GM19397 (cell line): Measurements from ENCODE around the gene HNRNPC.
"Not testable (repeated sequence)": the region's sequence is repeated elsewhere in the genome, so short reads cannot be mapped to it uniquely, and the experiment has no call there.

Experiments
- ATAC-seq: cut with Tn5 transposase; IDR thresholded peaks from one replicate; pipeline ENCODE4 v1.9.1; 2021; ENCODE audit warnings: mild to moderate bottlenecking, moderate library complexity; ENCODE audit not compliant: unreplicated experiment

HNRNPC gene

GRCh38 chr14:21269252-21270046, at the start of gene HNRNPC:
Gene HNRNPC, minus strand, starts transcription at chr14:21269442. Its CDS starts 35,249 bp downstream, at chr14:21234193.
- ATAC-seq, result peak; percentile 94

GRCh38 chr14:21317398-21317797, 48.2 kb upstream of the HNRNPC start:
- ATAC-seq, result no peak

- ATAC-seq, result no peak
These were observed 44.3 kb upstream of the HNRNPC start for GRCh38 chr14:21313512-21313911.

DNA sequence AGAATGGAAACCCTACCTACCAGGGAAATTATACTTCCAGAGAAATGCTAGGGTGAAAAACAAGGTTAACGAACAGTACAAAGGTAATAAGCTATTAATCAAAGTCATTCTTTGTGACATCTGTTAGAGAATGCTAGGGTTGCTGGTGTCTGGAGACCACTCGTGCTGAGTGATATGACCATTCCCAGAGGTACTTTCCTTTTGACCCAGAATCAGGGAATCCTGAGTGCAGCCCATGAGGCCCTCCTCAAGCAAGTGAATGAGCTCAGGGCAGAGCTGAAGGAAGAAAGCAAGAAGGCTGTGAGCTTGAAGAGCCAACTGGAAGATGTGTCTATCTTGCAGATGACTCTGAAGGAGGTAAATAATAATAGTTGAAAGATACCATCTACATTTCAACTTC, 42.4 kb upstream of the HNRNPC start:
- ATAC-seq, result no peak

- no peak for ATAC-seq
These were observed 40.7 kb upstream of the HNRNPC start for GRCh38 chr14:21309956-21310355.

DNA sequence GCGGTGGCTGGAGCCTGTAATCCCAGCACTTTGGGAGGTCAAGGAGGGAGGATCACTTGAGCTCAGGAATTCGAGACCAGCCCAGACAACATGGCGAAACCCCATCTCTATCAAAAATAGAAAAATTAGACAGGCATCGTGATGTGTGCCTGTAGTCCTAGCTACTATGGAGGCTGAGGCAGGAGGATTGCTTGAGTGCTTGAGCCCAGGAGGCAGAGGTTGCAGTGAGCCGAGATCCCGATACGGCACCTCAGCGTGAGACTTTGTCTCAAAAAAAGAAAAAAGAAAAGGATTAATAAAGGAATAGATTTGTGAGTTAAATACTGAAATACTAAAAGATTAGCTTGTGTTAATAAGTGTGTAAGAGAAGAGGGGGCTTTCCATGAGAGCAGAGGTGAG, 40.0 kb upstream of the HNRNPC start:
- no peak for ATAC-seq

DNA sequence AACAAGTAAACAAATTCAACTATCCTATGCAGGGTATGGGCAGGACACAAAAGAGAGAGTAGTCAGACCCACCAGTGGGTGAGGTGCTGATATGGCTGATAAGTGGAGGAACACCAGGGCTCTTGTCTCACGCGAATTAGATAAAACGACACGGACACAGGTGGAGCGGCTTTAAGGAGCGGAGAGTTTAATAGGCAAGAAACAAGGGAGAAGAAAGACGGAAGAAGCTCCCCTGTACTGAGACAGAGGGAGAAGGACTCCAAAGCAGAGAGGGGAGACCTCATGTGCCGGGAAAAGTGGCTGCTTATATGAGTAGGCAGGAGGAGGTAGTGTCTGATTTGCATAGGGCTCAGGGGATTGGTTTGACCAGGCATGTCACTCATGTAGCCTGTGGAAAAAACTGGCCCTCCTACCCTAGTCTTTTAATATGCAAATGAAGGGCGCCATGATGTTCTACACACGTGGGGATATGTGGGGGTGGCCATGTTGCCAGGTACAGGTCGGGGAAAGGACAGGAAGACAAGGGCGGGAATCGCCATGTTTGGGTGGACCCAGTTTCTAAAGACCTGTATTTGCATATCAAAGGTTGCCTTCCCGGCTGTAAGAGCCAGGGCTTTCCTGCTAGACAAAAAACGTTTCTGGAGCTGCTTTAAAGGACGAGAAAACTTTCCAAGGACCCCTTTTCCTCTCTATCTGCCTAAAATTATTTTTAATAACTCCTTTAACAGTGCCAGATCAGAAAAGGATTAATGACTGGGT, 39.4 kb upstream of the HNRNPC start:
- ATAC-seq, result peak; percentile 74

- ATAC-seq, result no peak
These were observed 38.9 kb upstream of the HNRNPC start for GRCh38 chr14:21308132-21308478.

DNA sequence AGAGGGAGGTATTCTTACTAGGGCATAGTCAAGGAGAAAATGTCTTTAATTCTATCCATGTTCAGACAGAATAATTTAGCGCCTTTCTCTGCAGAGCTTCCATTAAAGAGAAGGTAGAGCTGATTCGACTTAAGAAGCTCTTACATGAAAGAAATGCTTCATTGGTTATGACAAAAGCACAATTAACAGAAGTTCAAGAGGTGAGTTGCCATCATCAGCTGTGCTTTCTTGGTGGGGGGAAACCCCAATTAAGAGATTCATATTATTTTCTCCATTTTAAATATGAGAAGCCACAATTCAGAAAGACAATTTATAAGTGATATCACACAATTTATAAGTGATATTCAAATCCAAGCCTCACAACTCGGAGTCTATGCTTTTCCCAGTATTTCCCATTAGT, 38.4 kb upstream of the HNRNPC start:
- ATAC-seq, result no peak

DNA sequence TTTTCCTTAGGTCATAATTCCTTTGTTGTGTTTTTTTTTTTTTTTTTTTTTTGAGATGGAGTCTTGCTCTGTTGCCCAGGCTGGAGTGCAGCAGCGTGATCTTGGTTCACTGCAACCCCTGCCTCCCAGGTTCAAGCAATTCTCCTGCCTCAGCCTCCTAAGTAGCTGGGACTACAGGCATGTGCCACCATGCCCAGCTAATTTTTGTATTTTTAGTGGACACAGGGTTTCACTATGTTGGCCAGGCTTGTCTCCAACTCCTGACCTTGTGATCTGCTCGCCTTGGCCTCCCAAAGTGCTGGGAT, 33.5 kb upstream of the HNRNPC start:
- ATAC-seq, result not testable (repeated sequence)

- ATAC-seq, result no peak
These were observed 33.0 kb upstream of the HNRNPC start for GRCh38 chr14:21302013-21302835.

- ATAC-seq, result no peak
These were observed 31.6 kb upstream of the HNRNPC start for GRCh38 chr14:21300892-21301291.

DNA sequence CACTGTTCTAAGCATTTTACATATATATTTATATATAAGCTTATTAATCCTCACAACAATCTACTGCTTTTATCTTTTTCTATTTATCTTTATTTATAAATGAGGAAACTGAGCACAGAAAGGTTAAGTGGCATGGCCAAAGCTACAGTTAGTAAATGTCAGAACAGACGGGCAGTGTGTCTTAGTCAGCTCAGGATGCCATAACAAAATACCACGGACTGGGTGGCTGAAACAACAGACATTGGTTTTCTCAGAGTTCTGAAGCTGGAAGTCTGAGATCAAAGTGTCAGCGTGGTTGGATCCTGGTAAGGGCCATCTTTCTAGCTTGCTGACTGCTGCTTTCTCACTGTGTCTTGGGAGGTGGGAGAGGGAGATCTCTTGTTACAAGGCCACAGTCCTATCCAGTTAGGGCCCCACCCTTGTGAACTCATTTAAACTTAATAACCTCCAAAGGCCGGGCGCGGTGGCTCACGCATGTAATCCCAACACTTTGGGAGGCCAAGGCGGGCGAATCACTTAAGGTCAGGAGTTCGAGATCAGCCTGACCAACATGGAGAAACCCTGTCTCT, 30.4 kb upstream of the HNRNPC start:
- ATAC-seq, result no peak

DNA sequence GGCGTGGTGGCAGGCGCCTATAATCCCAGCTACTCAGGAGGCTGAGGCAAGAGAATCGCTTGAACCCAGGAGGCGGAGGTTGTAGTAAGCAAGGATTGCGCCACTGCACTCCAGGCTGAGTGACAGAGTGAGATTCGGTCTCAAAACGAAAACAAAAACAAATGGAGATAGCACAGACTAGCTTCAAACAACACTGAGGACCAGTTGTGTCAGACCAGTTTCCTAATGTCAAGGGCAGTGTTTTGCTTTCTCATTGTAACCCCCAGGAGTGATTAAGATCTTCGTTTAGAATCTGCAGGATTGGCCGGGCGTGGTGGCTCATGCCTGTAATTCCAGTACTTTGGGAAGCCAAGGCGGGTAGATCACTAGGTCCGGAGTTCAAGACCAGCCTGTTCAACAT, 29.1 kb upstream of the HNRNPC start:
- no peak for ATAC-seq

- ATAC-seq, result not testable (repeated sequence)
These were observed 24.8 kb upstream of the HNRNPC start for GRCh38 chr14:21294026-21294425.

- ATAC-seq, result no peak
These were observed 17.9 kb upstream of the HNRNPC start for GRCh38 chr14:21287168-21287567.

DNA sequence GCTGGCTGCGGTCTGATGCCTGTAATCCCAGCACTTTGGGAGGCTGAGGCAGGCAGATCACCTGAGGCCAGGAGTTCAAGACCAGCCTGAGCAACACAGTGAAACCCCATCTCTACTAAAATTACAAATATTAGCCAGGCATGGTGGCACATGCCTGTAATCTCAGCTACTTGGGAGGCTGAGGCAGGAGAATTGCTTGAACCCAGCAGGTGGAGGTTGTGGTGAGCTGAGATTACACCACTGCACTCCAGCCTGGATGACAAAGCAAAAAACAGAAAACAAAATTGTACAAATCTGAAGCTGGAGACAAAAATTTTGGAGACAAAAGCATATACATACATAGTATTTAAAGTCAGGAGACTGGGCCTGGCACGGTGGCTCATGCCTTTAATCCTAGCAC, 17.3 kb upstream of the HNRNPC start:
- ATAC-seq, result not testable (repeated sequence)

DNA sequence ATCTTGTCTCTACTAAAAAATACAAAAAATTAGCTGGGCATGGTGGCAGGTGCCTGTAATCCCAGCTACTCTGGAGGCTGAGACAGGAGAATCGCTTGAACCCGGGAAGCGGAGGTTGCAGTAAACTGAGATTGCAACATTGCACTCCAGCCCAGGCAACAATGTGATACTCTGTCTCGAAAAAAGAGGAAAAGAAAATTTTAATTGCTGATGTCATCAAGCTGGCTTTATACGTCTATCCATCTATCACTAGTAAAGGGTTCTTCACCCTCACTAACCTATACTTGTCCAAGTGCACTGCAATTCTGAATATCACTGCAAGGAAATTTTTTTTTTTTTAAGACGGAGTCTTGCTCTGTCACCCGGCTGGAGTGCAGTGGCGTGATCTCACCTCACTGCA, 12.7 kb upstream of the HNRNPC start:
- not testable (repeated sequence) for ATAC-seq

- no peak for ATAC-seq
These were observed 10.5 kb upstream of the HNRNPC start, which contains the start of gene RPGRIP1 for GRCh38 chr14:21279783-21280182. Gene RPGRIP1, plus strand, starts transcription at chr14:21280083. Its CDS starts 7,894 bp downstream, at chr14:21287977.

DNA sequence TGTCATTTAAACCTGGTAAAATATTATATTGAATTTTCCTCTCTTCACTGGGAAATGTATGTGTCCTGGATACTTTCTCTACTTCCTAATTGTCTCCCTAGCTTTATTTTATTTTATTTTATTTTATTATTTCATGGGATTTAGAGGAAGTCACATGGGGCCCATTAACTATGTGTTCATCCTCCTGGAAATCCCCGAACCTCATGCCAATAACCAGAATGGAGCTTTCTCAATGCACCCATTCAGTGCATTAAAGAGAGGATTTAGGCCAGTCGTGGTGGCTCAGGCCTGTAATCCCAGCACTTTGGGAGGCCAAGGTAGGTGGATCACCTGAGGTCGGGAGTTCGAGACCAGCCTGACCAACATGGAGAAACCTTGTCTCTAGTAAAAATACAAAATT, 9.4 kb upstream of the HNRNPC start:
- no peak for ATAC-seq

DNA sequence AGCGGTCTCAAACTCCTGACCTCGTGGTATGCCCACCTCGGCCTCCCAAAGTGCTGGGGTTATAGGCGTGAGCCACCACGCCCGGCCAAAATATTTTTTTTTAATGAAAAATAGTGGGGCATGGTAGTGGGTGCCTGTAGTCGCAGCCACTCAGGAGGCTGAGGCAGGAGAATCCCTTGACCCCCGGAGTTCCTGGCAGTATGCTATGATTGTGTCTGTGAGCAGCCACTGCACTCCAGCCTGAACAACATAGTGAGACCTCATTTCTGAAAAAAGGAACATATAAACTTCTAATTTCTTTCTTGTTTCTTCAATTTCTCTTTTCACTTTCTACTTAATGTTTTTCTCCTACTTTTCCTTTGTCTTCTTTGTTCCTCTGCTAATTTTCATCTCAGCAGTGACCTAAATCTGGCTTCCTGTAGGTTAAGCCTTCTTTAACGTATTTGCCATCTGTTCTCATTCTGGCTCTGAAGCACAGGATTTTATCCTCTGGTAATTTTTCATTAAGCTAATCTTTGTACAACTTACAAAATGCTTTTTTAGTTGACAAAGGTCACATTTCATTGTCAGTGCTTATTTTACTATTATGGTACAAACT, 6.1 kb upstream of the HNRNPC start:
- no peak for ATAC-seq
